ENCODE measurements around the gene TK2.
"Not testable (repeated sequence)": the region's sequence is repeated elsewhere in the genome, so short reads cannot be mapped to it uniquely, and the experiment has no call there.

Gene TK2

GRCh38 chr16:66569827-66570405, 20.0 kb upstream of the TK2 start:
- no peak for DNase-seq

- no peak for DNase-seq
Measured at GRCh38 chr16:66569131-66569530, 19.2 kb upstream of the TK2 start.

GRCh38 chr16:66568355-66568754, 18.4 kb upstream of the TK2 start:
- no peak for DNase-seq

- DNase-seq: not testable (repeated sequence)
Measured at GRCh38 chr16:66567270-66567669, 17.3 kb upstream of the TK2 start.

GRCh38 chr16:66566051-66566901, 16.4 kb upstream of the TK2 start, which contains the start of gene CMTM1:
Gene CMTM1, plus strand, starts transcription at chr16:66566439. Its CDS starts 75 bp downstream, at chr16:66566514.
- DNase-seq: no peak

GRCh38 chr16:66563574-66564334, 13.8 kb upstream of the TK2 start:
- DNase-seq: no peak

GRCh38 chr16:66562986-66563385, 13.1 kb upstream of the TK2 start:
- DNase-seq: no peak

GRCh38 chr16:66562409-66562808, 12.5 kb upstream of the TK2 start:
- DNase-seq: peak; percentile 34

- no peak for DNase-seq
Measured at GRCh38 chr16:66561381-66562080, 11.6 kb upstream of the TK2 start.

GRCh38 chr16:66560107-66560506, 10.2 kb upstream of the TK2 start:
- no peak for DNase-seq

- DNase-seq: no peak
Measured at GRCh38 chr16:66554495-66554894, 4.6 kb upstream of the TK2 start.

GRCh38 chr16:66554021-66554420, 4.1 kb upstream of the TK2 start:
- no peak for DNase-seq

GRCh38 chr16:66553223-66553622, 3.3 kb upstream of the TK2 start:
- DNase-seq: peak; percentile 24

GRCh38 chr16:66552286-66553177, 2.6 kb upstream of the TK2 start, which contains the start of gene CKLF:
Gene CKLF, plus strand, starts transcription at chr16:66552576. Its CDS starts 140 bp downstream, at chr16:66552716.
- DNase-seq: peak; percentile 90

GRCh38 chr16:66551788-66552285, 1.9 kb upstream of the TK2 start:
- no peak for DNase-seq

- DNase-seq: peak; percentile 70
Measured at GRCh38 chr16:66551348-66551759, 1.4 kb upstream of the TK2 start.

- DNase-seq: no peak
Measured at GRCh38 chr16:66548868-66549267, 1.1 kb downstream of the TK2 start.

- no peak for DNase-seq
Measured at GRCh38 chr16:66548068-66548467, 1.9 kb downstream of the TK2 start.

GRCh38 chr16:66547101-66547989, 2.6 kb downstream of the TK2 start:
- no peak for DNase-seq

- no peak for DNase-seq
Measured at GRCh38 chr16:66544016-66544757, 5.7 kb downstream of the TK2 start.

Measured in CD4-positive, alpha-beta T cell treated with Interleukin-4 for 4 hours (primary cell).